Glomerular visceral epithelial cell (primary cell): ENCODE measurements around the gene KRTAP1-1.
"Not testable (repeated sequence)": the region's sequence is repeated elsewhere in the genome, so short reads cannot be mapped to it uniquely, and the experiment has no call there.

Experiments used
- DNase-seq: peaks from one replicate; pipeline ENCODE4 v3.0.0-alpha.2; 2016; ENCODE audit errors: extremely low spot score

Gene KRTAP1-1

DNA sequence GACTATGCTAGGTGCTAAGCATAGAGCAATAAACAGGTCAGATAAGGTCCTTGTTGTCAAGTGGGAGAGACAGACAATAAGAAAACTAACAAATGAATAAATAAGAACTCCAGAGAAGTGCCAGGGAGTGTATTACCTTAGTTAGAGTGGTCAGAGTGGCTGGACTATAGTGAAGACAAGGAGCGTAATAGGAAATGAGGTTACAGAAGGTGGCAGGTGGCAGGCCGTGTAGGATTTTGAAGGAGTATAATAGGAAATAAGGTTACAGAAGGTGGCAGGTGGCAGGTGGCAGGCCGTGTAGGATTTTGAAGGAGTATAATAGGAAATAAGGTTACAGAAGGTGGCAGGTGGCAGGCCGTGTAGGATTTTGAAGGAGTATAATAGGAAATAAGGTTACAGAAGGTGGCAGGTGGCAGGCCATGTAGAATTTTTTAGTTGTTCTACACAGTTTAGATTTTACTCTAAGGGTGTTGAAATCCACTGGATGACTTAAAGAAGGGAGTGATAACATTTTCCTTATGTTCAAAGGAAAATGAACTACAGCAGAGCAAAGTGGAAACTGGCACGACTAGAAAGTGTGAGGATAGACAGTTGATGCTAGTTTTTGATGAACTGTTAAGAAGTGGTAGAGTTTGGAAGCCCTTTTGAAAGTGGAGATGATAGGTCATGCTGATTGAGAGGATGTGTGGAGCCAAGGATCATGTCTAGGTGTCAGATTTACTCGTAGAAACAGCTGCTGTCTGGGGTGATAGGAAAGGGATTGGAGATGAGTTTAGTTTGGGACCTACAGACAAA, 28.7 kb downstream of the KRTAP1-1 start:
- no peak for DNase-seq

DNA sequence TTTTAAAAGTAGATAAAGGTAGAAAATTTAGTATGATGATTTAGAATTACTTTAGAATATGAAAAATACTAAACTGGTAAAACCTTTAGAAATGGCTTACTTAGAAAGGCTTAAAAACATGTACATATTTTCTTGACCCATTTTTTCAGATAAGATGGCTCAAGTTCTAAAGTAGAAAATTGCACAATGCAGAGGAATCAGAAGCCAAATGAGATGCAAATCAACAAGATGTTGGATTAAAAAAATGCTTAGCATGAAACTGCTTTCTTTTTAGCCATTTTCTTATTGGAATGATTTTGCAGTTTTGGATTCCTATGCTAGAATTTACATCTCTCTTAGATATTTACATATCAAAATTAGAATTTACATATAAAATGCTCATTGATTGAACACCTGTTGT, 30.8 kb downstream of the KRTAP1-1 start:
- no peak for DNase-seq

DNA sequence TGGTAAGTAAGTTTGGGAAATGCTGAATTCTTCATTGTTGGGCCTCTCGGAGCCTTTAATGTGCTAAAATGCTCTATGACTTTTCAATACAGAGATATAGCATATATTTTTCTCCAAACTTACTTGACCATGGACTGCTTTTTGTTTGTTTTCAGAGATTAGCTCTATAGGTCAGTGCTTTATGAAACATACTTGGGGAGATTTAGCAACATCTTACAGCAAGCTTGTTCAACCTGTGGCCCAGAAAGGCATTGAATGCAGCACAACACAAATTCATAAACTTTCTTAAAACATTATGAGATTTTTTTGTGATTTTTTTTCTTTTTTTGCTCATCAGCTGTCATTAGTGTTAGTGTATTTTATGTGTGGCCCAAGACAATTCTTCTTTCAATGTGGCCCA, 31.3 kb downstream of the KRTAP1-1 start:
- DNase-seq: no peak

DNA sequence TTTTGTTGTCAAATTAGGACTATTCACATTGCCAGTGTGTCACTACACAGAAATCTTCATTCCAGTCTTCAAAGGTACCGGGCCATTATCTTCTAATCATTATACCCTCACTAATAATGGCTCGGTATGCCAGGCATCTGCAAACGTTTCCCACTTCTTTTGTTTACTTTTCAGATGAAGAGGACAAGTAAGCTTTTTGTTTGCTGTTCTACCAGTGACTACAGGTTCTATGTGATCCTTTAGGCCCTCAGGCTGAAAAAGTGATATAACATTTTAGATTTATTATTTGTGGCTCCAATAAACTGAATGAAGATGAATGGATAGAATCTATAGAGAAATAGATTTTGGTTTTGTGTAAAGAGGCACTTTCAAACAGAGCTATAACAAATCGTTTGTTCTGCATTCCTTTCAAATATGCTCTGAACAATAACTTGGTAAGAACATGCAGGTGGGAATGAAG, 31.9 kb downstream of the KRTAP1-1 start:
- DNase-seq: no peak

DNA sequence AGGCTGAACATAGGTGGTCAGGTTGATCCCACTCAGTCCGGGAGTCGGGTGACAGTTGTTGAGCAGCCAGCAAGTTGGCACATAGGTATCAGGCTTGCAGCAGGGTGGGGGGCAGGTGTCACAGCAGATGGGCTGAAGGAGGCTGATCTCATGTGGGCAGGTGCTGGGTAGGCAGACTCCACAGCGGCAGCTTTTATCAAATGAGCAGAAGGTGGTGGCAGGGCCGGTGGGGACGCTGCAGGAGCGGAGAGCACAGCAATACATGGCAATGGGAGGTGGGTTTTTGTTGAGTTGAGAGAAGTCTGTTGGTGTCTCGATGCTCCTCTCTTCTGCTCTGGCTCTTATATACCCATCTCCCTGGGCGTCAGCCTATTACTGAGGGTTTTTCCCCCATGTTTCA, 32.4 kb downstream of the KRTAP1-1 start, which contains the start of gene KRTAP3-1:
KRTAP3-1 (minus strand) TSS at position 318 of the 400 bp plus-strand sequence; CDS start at position 264, 54 bp downstream.
- DNase-seq: no peak

DNA sequence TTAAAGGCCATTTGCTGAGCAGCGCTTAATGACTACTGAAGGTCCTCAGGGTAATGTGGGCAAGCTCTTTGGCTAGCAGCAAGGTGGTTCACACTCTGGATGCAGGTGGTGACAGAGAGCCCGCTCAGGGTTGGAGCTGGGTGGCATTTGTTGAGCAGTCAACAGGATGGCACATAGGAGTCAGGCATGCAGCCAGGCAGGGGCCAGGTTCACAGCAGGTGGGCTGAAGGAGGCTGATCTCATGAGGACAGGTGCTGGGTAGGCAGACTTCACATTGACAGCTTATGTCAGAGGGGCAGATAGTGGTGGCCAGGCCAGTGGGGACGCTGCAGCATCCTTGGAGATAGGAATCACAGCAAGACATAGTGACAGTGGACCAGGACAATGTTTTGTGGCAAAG, 36.9 kb downstream of the KRTAP1-1 start:
- DNase-seq: no peak

DNA sequence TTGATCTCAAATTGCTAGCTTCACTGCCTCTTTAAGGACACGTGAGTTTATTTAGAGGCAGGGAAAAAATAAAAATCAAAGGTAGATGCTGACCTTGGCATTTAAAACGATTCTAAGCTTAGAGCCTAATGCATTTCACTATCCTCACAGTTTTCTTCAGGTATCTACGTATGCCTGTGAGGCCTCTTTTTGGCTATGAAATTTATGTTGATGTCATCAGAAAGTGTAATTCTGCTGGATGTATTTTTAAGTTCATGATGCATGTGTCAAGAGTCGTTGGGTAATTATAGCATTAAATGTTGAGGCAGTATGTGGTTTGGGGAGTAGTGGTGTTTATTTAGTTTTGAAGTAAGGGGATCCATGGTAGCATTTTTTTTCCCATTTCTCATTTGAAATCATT, 37.3 kb downstream of the KRTAP1-1 start:
- DNase-seq: no peak

DNA sequence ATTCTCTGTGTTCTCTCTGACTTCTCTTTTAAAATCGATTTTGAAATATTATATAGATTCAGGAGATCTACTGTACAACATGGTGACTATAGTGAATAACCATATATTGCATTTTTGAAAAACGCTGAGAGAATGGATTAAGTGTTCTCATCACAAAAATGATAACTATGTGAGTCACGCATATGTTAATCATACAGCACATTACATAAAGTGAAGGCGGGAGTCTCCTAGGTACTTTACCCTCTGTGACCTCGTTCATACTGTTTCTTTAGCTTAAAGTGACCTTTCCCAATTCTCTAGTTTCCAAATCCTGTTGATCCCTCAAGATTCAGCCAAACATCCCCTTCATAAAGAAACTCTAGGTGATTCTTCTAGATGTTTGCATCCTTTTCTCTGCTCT, 38.4 kb downstream of the KRTAP1-1 start:
- peak; percentile 26 for DNase-seq

DNA sequence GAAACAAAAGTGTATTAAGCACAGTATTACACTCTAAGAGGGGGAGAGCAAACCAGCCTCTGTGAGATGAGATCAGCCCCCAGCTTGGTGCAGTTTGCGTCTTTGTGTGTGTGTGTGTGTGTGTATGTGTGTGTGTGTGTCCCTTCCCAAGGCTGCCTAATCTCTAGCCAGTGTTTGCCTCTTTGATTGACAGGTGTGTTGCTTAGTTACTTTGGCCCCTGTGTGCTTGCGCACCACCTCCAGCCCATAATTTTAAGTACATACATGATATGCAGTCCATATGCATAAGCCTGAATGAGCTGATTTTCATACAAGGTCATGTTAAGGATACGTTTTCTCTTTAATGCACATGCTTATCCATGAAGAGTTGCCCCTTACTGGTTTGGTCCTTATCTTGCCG, 39.5 kb downstream of the KRTAP1-1 start:
- DNase-seq: no peak

DNA sequence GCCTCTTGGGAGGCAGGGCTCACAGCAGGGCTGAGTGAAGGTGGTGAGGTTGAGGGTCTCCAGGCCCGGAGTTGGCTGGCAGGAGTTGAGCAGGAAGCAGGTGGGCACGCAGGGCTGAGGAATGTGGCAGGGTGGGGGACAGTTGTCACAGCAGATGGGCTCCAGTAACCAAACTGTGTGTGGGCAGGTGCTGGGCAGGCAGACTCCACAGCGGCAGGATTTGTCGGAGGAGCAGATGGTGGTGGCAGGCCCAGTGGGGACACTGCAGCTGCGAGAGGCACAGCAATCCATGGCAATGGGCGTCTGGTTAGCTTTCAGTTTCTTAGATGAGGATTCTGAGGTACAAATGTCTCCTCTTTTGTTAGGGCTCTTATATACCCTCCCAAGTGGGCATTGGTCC, 41.7 kb downstream of the KRTAP1-1 start, which contains the start of gene KRTAP3-2:
KRTAP3-2 (minus strand) TSS at position 344 of the 400 bp plus-strand sequence; CDS start at position 291, 53 bp downstream.
- DNase-seq: not testable (repeated sequence)

DNA sequence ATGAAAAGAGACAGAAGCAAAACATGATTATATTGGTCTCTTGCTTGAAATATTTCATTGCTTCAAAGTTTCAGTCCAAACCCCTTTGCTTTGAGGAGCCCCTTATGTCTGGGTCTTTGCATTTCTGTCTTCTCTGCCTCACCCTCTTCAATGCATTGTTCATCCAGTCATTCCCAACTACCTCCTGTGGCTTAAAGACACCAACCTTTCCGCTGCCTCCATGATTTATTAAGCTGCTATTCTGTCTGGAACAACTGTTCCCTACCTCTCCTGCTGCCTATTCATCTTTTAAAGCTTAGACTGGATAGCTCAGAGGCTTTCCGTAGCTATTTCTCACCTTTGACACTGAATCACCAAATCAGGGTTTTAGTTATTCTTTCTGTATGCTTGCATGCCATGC, 43.9 kb downstream of the KRTAP1-1 start:
- DNase-seq: no peak

DNA sequence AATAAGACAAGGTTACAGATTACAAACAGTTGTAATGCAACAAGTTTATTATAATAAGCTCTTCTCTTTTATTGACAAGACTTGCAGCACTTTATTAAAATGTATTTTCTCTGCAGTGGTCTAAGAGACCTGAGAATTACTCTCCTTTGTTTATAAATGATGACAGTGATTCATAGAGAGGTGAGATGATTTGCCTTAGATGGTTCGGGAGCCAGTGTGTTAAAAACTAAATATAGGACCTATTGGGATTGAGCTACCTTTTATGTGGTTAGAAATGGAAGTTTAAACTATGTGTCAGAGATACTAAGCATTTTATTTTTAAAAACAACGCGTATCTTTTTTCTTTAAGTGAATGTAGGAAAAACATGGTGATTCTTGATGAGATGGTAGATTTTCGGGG, 44.4 kb downstream of the KRTAP1-1 start:
- DNase-seq: no peak

DNA sequence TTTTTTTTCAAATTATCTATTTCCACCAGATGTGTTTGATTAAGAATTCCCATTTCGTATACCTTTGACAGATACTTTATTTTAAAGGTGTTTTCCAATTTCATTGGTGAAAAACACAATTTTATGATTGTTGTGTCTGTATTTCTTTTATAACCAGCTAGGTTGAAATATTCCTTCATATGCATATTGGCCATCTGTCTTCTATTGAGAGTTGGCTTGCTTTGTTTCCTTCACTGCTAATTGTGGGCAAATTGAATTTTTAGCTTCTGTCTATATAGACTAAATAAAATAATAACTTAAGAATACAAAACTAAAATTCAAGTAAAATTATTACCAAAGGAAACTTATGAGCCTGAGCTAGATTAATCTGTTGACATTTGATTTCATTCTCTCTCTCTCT, 46.1 kb downstream of the KRTAP1-1 start:
- no peak for DNase-seq

DNA sequence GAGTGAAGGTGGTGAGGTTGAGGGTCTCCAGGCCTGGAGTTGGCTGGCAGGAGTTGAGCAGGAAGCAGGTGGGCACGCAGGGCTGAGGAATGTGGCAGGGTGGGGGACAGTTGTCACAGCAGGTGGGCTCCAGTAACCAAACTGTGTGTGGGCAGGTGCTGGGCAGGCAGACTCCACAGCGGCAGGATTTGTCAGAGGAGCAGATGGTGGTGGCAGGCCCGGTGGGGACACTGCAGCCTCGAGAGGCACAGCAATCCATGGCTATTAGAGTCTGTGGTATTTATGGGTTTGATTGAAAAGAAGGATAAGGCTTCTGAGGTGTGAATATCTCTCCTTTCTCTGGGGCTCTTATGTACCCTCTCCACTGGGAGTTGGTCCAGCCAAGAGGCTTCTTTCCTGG, 47.4 kb downstream of the KRTAP1-1 start, which contains the start of gene KRTAP3-3:
KRTAP3-3 (minus strand) TSS at position 326 of the 400 bp plus-strand sequence; CDS start at position 259, 67 bp downstream.
- no peak for DNase-seq

DNA sequence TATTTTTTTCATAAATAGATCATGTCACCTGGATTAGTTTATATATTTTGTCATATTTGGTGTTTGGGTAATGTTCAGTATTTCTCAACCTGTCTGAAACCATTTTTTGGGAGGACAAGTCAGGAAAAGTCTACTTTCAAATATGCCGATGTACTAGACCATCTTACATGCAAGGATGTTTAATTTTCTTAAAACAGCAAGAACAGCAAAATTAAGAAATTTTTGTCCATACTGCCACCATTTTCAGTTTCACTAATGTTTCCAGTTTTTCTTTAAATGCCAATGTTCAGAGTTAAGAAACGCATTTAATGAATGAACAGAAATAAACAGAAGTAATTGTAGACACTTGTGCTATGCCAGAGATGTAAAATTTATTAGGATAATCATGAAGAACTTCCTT, 48.2 kb downstream of the KRTAP1-1 start:
- no peak for DNase-seq

DNA sequence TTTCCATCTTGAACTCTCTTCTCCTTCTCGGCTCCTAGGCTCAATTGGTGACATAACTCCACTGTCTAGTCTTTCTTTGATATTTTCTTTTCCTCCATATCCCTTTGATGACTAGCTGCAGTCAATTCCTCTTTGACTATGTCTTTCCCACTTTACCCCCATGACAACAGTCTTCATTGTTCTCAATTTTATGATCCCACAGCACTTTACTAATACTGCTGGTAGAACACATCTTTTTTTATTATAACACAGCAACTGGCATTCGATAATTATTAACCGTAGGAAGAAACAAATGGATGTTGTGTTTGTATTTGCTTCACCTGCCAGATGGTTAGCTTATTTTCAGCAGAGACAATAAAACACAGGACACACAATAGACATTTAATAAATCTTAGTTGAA, 48.6 kb downstream of the KRTAP1-1 start:
- no peak for DNase-seq
